CD4-positive, alpha-beta T cell treated with Interleukin-4 for 1 hour (primary cell): ENCODE measurements around the gene MFSD6L.

ENCODE experiments used
- DNase-seq, 2 donors: peaks; one replicate each; pipeline ENCODE4 v3.0.0-alpha.2; 2020 to 2022

The MFSD6L gene, protein sequence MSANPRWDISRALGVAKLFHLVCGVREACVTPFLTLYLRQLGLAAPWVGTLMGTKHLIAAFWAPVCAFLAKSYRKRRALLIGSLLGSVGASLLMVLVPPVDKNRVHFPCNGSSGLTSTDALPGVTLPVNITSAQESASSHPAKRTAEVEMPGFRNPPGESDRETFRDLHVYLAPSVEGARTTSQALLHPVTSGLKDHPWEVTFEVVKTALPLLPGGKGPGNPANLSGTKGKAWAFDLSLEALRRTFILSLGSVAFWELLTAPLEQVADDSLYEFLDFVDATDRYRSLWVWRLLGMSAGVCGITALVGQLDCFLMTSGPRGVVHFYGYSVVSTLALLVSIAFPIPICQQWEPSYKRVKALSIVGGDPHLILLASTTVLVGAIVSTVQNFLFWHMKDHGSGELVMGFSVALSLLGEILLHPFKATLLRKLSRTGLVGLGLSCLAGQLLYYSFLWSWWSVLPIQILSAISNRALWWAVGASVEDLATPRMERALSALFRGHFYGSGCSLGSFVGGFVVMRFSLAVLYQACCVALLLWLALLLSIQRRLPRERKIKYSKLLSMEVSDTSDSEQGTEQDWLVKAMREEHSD

DNA sequence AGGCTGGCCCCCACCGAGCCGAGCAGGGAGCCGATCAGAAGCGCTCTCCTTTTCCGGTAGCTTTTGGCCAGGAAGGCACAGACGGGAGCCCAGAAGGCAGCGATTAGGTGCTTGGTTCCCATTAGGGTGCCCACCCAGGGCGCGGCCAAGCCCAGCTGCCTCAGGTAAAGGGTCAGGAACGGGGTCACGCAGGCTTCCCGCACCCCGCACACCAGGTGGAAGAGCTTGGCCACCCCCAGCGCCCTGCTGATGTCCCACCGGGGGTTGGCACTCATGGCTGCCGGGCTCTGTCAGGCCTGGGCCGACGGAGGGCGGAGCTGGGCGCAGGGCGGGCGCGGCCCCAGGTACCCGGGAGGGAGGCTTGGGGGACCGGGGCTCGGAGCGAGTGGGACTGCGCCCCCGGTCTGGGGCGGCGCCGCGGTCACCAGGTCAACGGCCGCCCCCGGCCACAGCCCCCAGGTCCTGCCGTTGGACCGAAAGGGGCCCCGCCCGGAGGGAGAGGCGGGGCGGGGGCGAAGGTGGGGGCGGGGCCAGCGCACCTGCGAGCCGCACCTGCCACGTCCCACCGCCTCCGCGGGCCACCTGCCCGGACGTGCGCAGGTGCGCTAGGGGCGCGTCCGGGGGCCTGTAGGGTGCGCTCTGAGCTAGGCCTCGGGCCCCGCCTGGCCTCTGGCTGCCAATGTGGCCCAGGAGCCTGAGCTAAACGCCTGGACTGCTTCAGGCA is at the start of gene MFSD6L:
TSS of gene MFSD6L (minus strand) at position 520 of the 724 bp plus-strand sequence. CDS start at position 275, 245 bp downstream.
- peak in 1 of 2 donors; percentile 42 for DNase-seq

DNA sequence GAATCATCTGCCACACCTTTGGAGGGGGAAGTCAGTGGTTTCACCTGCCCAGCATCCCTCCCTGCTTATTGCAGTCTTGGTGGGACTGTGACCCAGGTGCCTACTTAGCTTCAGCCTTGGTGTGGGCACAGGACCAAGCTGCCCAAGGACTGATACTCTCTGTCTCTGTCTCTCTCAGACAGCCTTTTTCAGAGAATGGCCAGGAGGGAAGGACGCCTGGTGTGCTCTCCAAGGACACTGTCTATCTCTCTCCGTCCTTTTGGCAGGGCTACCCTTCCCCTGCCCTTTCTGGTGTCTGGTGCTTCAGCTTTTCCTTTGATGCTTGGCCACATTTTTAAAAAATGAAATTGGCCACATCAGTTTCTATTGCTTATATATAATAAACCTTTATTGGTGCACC is 48.7 kb upstream of the MFSD6L start:
- no peak for DNase-seq

DNA sequence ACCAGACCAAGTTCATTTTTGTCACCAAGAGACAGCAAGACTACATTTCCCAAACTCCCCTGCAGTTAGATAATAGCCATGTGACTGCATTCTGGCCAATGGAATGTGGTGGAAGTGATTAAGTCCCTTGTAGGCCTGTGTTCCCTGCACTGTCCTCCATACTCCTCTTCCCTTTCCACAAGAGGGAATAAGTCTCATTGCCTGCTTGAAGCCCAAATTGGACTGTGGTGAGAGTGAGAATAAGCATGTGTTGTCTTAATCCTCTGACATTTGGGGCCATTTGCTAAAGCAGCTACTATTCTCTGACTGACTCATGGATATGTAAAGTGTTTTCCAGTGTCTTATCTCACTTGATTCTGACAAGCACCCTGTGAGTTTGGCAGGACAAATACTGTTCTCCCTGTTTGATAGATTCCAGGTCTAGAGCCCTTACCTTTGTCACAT is 47.6 kb upstream of the MFSD6L start:
- DNase-seq, result peak in 1 of 2 donors; percentile 14

DNA sequence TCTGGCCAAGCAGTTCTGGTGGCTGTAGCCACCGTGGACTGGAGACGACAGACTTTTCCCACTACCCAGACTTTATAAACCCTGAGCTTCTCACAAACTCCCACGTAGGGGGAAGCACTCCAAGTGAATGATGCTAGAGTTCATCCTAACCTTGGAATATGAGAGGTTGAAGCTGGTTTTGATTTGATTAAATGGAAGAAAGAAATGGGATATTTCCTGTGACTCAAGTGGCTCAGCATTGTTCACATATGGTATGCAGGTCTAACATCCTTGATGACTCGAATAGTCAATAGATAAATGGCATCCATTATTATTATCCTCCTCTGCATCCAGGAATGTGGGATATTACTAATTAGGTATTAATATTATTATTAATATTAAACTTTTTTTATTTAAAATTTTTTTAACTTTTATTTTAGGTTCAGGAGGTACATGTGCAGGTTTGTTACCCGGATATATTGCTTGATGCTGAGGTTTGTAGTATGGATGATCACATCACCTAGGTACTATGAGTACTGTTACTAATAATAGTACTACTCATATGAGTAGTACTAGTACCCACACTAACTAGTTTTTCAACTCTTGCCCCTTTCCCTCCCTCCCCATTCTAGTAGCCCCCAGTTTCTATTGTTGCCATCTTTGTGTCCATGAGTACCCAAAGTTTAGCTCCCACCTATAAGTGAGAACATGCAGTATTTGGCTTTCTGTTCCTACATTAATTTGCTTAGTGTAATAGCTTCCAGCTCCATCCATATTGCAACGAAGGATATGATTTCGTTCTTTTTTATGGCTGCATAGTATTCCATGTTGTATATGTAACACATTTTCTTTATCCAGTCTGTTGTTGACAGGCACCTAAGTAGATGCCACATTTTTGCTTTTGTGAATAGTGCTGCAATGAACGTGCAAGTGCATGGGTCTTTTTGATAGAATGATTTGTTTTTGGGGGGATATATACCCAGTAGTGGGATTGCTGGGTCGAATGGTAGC is 45.4 kb upstream of the MFSD6L start:
- no peak for DNase-seq

DNA sequence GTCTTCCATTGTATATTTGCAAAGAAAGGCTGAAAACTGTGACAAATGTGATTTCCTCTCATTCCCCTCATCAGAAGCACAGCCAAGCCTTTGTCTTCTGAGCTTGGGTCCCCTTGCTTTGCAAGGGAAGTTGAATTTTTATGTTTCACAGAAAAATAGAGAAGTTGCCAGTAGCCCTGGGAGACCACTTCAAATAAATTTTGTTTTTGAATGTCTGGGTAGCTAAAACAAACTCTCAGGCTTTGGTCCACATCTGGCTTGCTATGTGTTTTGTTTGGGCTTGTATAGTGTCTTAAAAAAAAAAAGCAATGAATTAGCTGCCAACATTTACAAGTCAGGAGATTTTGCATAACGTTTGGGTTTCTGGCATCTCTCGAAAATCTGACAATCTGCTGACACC is 44.2 kb upstream of the MFSD6L start:
- no peak for DNase-seq

DNA sequence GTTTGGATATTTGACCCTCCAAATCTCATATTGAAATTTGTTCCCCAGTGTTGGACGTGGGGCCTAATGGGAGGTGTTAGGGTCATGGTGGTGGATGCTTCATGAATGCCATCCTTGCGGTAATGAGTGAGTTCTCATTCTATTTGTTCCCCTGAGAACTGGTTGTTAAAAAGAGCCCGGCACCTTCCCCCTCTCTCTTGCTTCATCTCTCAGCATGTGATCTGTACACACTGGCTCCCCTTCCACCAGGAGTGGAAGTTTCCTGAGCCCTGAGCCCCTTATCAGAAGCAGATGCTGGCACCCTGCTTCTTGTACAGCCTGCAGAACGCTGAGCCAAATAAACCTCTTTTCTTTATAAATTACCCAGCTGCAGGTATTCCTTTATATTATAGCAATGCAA is 42.7 kb upstream of the MFSD6L start:
- DNase-seq, result no peak

DNA sequence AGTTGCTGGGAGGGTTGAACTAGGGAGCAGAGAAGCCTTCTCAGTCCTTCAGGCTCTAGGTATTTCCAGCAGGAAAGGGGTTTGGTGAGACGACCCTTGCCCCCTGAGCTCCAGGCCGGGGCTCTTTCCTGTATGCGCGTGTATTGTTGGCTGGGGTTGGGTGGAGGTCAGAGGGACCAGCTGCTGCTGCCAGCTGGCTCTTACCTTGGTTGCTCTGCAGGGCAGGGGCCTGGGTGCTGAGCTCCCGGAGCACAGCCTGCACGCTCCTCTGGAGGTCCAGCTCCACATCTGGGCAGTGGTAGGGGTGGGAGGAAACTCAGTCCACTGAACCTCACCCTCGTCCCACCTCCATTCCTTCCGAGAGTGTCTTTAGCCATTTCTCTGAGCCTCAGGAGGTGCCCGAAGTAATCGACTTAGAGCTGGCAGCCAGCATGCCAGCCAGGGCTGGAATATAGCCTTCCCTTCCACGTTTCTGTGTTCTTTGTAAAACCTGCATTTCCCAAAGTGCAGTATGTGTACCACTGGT is 40.3 kb upstream of the MFSD6L start:
- DNase-seq, result no peak

DNA sequence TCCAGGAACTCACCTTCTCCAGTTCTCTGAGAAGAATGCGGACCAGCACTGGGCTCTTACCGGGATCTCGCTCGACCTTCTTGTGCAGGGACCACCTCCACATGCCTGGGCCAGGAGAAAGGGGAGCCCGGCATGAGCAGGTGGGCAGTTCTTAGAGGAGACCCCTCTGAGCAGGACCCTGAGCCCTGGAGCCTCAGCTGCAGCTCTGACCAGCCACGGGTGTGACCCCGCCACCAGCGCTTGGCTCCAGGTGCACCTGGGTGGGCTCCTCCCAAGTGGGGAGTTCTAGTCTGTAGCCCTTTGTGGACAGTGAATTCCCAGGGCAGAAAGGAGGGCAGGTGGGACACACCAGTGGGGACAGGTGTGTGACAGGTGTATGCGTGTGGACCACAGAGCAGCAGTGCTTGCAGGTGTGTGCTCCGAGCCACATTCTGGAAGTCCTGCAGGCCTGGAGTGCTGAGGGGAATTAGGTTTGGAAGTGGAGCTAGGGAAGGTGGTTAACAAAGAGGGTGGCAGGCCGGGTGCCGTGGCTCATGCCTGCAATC is 39.5 kb upstream of the MFSD6L start:
- no peak for DNase-seq

DNA sequence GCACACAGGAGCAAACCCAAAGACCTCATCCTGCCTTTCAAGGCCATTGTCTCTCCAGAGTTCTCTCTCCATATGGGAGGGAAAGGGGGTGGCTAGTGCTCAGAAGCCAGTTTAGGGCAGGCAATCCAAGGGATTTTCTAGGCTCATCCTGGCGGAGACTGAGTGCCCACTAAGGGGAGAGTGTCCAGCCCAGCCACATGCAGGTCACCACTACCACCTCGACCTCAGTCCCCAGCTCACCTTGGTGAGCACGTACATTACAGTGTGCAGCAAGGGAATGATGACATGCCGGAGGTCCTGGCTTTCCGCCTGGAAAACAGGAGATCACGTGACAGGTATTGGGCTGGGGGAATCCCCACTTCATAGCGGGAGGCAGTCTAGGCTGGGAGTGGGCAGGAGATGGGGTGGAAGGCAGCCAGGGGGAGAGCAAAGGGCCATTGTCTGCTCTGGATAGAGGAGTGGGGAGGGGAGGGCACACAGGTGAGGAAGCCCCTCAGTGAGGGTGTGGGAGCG is 38.5 kb upstream of the MFSD6L start:
- no peak for DNase-seq

DNA sequence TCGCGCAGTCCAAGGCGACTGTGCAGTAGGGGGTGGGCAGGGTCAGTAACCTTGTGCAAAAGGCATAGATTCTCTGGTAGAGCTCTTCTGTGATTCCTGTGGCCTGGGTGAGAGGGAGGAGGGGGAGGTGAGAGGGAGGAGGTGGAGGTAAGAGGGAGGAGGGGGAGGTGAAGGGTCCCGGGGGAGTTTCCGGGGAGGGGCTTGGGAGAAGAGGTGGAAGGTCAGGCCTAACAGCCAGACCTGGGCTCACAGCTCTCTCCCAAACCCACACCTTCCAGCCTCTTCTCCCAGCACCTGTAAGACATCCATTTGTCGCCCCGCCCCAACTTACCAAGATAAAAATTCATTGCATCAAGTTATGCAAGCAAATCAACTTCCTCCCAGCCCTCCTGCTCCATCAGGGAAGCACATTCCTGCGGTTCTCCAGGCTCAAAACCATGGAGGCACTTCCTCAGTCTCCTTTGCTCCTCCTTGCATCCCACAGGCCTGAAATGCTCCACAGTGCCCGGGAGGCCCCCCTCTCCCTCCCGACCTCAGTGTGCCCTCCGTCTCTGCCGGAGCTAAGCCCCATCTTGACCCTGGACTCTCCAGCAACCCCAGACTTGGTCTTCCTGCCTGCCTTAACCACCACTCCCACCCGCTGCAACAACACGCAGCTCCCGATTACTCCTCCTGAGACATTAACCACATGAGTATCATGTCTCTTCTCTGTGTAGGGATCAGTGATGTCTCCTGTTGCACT is 37.8 kb upstream of the MFSD6L start:
- no peak for DNase-seq

DNA sequence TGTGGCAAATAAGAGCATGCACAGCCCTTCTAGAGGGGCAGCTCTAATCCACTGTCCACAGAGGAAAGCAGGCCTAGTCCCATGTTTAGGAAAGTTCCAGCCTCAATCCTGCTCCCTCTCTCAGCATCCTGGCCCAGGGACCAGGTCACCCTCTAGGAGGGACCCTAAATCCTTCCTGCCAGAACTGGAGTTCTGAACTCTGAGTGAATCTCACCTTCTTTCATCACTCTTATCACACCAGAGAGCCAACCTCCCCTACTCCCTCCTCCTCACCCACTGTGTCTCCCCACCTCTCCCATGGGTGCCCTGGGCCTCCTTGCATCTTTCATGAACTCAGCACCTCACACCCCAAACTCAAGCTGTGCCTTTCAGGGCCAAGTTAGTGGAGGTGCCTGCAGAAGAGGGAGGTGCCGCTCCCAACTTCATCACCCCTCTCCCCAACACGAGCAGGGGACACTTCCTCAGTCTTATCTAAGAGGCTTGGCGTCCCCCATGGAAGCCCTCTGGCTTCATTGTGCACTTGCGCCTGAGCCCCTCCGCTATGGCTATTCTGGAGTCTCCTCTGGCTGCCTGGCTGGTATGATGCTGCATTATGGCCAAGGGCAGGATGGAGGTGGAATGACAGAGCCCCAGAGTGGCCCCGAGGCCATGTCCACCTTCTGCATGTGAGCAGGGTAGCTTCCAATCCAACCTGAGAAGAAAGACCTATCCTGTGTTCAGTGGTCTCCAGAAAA is 36.6 kb upstream of the MFSD6L start:
- no peak for DNase-seq

DNA sequence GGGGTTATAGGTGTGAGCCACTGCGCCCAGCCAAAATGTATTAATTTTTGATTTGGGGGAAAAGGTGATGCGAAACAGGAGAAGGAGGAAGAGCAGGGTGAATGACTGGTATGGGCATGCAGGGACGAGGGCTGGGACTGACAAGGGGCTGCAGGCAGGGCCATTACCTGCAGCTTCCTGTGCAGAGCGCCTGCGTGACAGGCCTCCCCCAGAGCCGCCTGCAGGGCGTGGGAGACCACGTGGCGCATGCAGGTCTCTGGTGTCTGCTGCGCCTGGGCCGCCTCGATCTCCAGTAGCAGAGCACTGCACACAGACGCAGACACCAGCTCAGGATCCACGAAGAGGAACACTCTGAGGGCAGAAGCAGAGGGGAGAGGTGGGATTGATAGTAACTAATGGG is 35.9 kb upstream of the MFSD6L start:
- DNase-seq, result no peak

DNA sequence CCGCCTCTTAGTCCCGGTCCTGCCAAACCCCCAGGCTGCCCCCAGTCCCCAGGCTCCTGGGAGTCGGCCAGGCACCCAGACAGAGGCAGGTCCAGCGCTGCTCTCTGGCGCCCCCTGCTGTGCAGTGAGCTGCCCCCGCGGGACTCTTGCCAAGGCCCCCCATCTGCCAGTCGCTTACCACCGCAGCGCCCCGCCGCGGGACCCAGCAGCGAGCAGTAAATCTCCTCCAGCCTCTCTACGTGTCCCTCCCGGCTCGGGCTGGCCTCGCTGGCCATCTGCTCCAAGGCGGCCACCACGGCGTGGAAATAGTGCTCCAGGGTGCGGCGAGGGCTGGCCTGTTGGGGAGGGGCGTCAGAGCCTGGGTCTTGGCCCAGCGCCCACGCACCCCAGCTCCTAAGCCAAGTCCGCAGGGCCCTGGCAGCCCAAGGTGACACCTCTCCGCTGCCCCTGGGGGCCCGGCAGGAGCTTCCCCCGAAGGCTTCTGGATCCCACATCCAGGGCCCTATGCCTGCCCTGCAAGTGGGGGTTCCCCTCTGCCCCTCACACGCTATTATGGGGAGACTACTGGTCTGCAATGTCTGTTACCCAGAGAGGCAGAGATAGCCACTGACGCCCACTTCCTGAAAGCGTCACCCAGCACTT is 33.7 kb upstream of the MFSD6L start:
- peak; percentile 14 to 28 for DNase-seq

DNA sequence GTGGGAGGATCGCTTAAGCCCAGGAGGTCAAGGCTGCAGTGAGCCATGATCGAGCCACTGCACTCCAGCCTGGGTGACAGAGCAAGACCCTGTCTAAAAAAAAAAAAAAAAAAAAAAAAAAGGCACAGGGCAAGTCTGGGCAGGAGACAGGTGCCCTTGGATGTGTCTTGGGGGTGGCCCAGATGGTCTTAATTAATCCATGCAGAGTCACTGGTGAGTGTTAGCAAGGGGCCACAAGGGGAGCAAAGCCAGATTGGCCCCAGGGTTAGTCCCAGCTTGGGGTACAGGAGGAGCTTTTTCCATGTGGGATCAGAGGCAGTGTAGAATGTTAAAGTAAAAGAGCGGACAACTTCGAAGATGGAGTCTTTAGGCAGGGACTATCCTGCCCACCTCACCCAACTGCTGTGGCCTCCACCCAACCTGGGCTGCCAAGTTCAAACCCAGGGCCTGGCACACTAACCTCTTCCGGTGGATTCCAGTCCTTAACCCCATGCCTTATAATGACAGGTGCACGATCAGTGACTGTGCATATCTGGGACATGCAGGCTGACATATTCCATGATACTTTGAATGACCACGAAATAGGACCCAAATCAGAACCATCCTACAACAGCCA is 32.2 kb upstream of the MFSD6L start:
- no peak for DNase-seq

DNA sequence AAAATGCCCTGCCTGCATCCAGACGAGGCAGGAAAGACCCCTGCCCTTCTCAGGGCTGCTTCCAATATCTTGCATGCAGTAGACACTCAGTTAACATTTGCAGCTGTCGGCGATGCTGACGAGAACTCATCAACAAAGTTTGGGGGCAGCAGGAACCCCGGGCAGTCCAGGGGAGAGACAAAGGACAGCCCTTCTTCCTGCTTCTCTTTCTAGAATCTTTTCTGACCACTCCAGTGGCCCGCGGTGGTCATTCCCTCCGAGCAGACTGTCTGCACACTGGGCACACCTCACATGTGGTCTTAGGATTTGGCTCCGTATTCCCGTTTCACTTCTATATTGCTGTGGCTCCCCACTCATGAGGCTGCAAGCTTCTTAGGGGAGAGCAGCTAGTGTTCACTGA is 31.0 kb upstream of the MFSD6L start:
- no peak for DNase-seq

DNA sequence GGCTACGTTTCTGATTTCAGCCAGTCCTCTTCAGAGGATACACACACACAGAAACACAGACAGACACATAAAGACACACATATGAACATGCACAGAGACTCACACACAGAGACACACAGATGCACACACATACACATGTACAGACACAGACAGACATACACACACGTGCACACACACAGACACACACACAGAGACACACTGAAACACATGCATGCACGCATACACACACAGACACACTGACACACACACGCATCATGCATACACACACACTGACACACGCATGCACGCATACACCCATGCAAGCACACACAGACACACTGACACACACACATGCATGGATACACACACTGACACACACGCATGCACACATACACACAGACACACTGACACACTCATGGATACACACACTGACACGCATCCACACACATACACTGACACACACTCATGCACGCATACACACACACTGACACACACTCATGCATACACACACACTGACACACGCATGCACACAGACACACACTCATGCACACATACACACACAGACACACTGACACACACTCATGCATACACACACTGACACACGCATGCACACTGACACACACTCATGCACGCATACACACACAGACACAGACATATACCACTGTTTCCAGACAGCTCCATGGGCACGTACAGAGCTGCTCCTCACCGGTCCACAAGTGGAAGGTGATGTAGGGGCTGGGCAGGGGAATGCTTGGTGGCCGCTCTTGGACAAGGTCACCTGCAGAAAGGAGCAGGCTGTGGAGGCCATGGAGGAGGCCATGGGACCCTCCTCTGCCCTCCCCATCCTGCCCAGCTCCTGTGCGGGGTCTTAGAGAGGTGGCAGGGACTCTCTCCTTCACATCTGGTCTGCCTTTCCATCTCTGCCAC is 30.1 kb upstream of the MFSD6L start:
- no peak for DNase-seq

DNA sequence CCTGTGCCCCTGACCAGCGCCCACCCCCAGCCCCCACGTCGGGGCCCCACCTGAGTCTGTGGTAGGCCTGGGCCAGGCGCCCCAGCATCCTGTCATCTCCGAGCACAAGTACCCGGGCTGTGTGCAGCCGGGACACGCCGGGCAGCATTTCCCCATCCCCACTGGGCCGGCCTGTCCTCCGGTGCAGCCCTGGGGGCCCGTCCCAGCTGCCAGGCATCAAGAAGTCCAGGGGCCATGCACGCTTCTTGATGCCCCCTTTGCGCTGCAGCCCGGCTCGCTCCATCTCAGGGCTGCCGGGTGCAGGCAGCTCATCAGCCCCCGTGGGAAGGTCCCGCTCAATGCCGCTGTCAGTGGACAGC is 29.3 kb upstream of the MFSD6L start:
- DNase-seq, result no peak

DNA sequence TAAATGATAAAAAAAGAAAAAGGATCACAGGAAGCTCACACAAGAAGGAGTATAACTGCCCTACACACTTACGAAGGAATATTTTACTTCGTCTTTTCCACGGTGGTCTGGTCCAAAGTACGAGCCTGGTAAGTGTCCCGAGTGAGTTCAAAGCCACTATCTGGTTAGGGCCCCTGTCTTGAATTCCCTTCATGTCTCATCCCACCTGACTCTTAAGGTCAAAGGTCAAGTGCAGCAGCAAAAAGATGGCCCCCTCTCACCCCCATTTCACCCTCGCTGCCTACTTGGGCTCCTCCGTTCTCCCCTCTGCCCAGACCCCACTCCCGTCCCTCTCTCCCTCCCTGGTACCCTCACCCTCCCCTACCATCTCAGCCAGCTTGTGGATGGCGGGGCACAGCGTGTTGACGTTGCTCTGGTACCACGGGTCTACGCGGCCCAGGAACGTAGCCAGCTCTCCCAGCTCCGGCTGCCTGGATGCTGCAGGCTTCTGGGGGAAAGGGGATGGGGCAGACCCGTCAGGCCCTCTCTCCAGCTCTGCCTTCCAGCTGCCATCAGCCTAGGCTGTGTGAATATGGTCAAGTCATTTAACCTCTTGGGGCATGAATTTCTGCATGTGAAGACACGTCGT is 27.8 kb upstream of the MFSD6L start:
- DNase-seq, result no peak
